ENCODE measurements around the gene RNF43. TPM values are rescaled to one million over a fixed set of nuclear protein-coding genes. Genes with fewer than 3 reads are reported as not detected.

Gene RNF43
- total RNA-seq, 4 donors from 2014 or later, result 1.5 to 8.5 (median 4.1) TPM; not detected in 1

DNA sequence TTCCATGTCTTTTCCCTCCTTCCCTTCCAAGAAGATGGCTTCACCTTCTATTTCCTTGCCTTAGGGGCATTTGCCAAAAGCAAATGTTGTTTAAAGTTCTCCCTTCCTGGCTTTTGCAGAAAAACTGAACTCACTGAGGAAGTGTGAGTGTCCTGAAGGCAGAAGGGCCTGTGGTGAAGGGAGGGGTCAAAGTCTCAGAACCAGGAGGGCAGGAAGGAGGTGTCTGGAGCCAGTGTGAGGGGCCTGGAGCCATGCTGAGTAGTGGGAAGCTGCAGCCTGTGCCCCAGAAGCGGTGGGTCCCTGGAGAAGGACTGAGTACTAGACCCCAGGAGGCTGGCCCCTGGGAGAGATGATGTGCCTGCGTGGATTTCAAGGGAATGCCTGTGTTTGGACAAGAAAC is 41.5 kb downstream of the RNF43 start:
- intact Hi-C loops (cut with DNase I; ENCODE audit: low total_unique reads), result no loop called here
- no peaks in the 10 kb centered on the region for H3K4me1 ChIP-seq
- no peaks in the 10 kb centered on the region for H3K27me3 ChIP-seq
- no peaks in the 10 kb centered on the region for H3K36me3 ChIP-seq
- H3K27ac ChIP-seq, result no peak overlapping the region
- no peak overlapping the region for H3K4me3 ChIP-seq
- no peak for DNase-seq
- TF ChIP-seq POLR2A (IDR thresholded peaks at IDR 0.05), result no peak
- TF ChIP-seq, protein P1, sequence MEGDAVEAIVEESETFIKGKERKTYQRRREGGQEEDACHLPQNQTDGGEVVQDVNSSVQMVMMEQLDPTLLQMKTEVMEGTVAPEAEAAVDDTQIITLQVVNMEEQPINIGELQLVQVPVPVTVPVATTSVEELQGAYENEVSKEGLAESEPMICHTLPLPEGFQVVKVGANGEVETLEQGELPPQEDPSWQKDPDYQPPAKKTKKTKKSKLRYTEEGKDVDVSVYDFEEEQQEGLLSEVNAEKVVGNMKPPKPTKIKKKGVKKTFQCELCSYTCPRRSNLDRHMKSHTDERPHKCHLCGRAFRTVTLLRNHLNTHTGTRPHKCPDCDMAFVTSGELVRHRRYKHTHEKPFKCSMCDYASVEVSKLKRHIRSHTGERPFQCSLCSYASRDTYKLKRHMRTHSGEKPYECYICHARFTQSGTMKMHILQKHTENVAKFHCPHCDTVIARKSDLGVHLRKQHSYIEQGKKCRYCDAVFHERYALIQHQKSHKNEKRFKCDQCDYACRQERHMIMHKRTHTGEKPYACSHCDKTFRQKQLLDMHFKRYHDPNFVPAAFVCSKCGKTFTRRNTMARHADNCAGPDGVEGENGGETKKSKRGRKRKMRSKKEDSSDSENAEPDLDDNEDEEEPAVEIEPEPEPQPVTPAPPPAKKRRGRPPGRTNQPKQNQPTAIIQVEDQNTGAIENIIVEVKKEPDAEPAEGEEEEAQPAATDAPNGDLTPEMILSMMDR (IDR thresholded peaks at IDR 0.05), result no peak
- no peaks in the 10 kb centered on the region for H3K9me3 ChIP-seq

DNA sequence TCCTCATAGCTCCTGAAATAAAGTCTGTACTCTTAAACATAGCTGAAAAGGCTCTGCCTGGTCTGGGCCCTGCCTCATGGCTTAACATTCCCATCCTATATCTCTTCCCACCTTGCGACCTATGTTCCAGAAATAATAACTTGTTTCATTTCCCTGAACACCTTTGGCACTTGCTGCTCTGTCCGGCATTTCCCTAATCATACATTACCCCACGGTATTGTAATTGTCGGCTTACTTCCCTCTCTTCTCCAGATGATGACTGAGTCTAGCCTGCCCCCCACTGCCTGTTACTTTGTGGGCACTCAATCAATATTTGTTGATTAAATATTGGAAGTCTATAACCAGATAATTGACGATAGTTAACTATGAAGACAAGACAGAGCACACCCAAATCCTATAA is 42.1 kb downstream of the RNF43 start:
- no peaks in the 10 kb centered on the region for H3K27me3 ChIP-seq
- TF ChIP-seq, protein P1 (IDR thresholded peaks at IDR 0.05), result no peak
- TF ChIP-seq POLR2A (IDR thresholded peaks at IDR 0.05), result no peak
- H3K4me1 ChIP-seq, result no peaks in the 10 kb centered on the region
- no peak overlapping the region for H3K27ac ChIP-seq
- intact Hi-C loops (cut with DNase I; ENCODE audit: low total_unique reads), result no loop called here
- no peaks in the 10 kb centered on the region for H3K36me3 ChIP-seq
- no peak for DNase-seq
- no peak overlapping the region for H3K4me3 ChIP-seq
- H3K9me3 ChIP-seq, result no peaks in the 10 kb centered on the region

DNA sequence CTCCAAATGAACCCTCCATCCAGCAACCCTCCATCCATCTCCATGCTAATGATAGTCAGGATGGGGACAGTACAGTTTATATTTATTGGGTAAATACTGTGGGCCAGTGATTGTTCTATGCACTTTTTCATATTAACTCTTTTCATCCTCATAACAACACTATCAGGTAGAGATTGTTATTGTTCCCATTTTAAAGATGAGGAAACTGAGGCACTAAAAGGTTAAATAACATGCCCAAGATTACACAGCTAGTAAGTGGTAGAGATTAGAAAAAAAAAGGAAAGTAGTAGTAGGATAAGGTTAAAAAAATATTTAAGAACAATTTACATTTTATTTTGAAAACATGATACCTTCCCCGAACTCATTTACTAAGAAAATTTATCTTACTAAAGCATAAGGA is 43.4 kb downstream of the RNF43 start:
- intact Hi-C loops (cut with DNase I; ENCODE audit: low total_unique reads), result no loop called here
- no peak for TF ChIP-seq POLR2A (IDR thresholded peaks at IDR 0.05)
- TF ChIP-seq, protein P1 (IDR thresholded peaks at IDR 0.05), result no peak
- DNase-seq, result no peak
- no peak overlapping the region for H3K4me3 ChIP-seq
- H3K4me1 ChIP-seq, result no peaks in the 10 kb centered on the region
- H3K36me3 ChIP-seq, result no peaks in the 10 kb centered on the region
- no peak overlapping the region for H3K27ac ChIP-seq
- H3K27me3 ChIP-seq, result no peaks in the 10 kb centered on the region
- no peaks in the 10 kb centered on the region for H3K9me3 ChIP-seq

DNA sequence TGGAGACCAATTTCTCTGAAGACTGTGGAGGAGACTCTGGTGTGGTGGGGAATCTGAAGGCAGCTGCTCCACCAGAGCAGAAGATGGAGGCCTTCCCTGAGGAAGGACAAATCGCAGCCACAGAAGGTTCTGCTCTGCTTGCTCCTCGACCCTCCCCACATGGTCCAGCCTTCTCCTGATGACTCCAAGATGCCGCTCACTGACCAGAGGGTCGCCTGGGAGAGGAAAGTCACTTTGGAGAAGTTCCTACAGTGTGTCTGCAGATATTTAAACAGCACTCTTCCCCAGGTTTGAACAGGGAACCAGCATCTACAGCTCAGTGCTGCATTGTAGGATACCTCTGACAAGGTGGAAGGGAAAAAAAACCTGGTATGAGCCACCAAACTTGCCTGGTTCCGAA is 44.3 kb downstream of the RNF43 start:
- no peak for DNase-seq
- intact Hi-C loops (cut with DNase I; ENCODE audit: low total_unique reads), result no loop called here
- no peaks in the 10 kb centered on the region for H3K4me1 ChIP-seq

DNA sequence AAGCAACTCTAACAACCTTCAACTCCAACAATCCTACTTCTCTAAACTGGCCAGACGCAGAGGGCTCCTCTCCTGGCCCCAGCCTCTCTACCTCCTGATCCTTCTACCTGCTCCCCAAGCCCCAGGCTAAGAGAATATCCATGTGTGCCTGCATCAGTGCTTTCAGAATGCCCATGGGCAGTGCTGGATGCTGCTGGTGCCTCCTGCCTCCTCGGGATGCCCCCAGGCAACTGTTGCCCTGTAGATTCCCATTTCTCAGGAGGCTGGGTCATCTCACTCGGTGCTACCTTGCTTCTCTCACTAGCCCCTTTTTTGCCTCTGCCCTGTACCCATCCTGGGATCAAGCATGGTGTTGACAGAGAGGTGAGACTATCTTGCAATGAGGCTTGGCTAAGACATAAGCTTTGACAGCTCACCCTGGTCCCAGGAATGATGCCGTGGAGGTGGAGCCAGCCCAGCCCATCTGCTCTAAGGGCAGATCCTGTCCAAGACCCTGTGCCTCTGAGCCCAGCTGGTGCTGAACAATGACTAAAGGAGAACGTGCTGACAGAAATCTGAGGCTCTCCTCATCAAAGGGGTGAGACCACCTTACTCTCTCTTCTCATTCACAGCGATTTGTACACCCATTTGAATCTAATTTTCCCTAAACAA is 45.9 kb downstream of the RNF43 start:
- TF ChIP-seq POLR2A (IDR thresholded peaks at IDR 0.05), result no peak
- TF ChIP-seq, protein P1 (IDR thresholded peaks at IDR 0.05), result no peak
- H3K27me3 ChIP-seq, result no peaks in the 10 kb centered on the region
- DNase-seq, result no peak
- intact Hi-C loops (cut with DNase I; ENCODE audit: low total_unique reads), result no loop called here
- H3K27ac ChIP-seq, result no peak overlapping the region
- no peaks in the 10 kb centered on the region for H3K4me1 ChIP-seq
- H3K4me3 ChIP-seq, result no peak overlapping the region
- no peaks in the 10 kb centered on the region for H3K36me3 ChIP-seq
- H3K9me3 ChIP-seq, result no peaks in the 10 kb centered on the region

More for the DNA sequence above, 44.3 kb downstream of the RNF43 start:
- TF ChIP-seq, protein P1 (IDR thresholded peaks at IDR 0.05), result no peak
- no peak for TF ChIP-seq POLR2A (IDR thresholded peaks at IDR 0.05)
- Histone ChIP-seq H3K4me3 (no peak overlapping the region), H3K27me3 (no peaks in the 10 kb centered on the region), H3K9me3 (no peaks in the 10 kb centered on the region), H3K27ac (no peak overlapping the region), H3K36me3 (no peaks in the 10 kb centered on the region)
